ENCODE results near the gene ABRACL.

GRCh38 chr6:139019722-139020121, 8.8 kb upstream of the ABRACL start:
- TF ChIP-seq CTCF (conservative IDR thresholded peaks at IDR 0.05; ENCODE audit: low read length) (no peak), EZH2phosphoT487 (IDR thresholded peaks at IDR 0.05; ENCODE audit: borderline replicate concordance, low read depth, low read length) (no peak)

All from OCI-LY7 (cell line).